Brain microvascular endothelial cell (primary cell): ENCODE data around the gene PLA2G4B.

Experiments used
- DNase-seq: peaks from one replicate; pipeline ENCODE4 v3.0.0-alpha.2; 2020
- H3K27ac ChIP-seq: fragments of 250-450 bp; sonication (Bioruptor Pico); 2 replicates; pipeline ENCODE4 v1.5.1; 2020; ENCODE audit warnings: mild to moderate bottlenecking, moderate library complexity
- H3K27me3 ChIP-seq: fragments of 250-450 bp; sonication (Bioruptor Pico); replicated peaks from 2 replicates; pipeline ENCODE4 v1.5.1; 2020; ENCODE audit warnings: mild to moderate bottlenecking
- H3K36me3 ChIP-seq: fragments of 250-450 bp; sonication (Bioruptor Pico); replicated peaks from 2 replicates; pipeline ENCODE4 v1.5.1; 2020; ENCODE audit warnings: mild to moderate bottlenecking
- H3K4me3 ChIP-seq: 2 replicates; pipeline ENCODE4 v1.5.1; 2011; ENCODE audit warnings: low read depth, mild to moderate bottlenecking, control low read depth, low read length, moderate library complexity
- in situ Hi-C: cut with HindIII; loops from 2 replicates; pipeline ENCODE4 v1.10.0; 2017; ENCODE audit warnings: low sequenced_read_pairs, low pct_ligation_motif_present
- TF ChIP-seq, protein P1 (sequence below): IDR thresholded peaks from 2 replicates; pipeline ENCODE4 v1.5.1; 2011; ENCODE audit warnings: low read depth, mild to moderate bottlenecking, moderate library complexity, low read length, control low read depth, inconsistent platforms; ENCODE audit errors: missing control alignments

PLA2G4B gene

DNA sequence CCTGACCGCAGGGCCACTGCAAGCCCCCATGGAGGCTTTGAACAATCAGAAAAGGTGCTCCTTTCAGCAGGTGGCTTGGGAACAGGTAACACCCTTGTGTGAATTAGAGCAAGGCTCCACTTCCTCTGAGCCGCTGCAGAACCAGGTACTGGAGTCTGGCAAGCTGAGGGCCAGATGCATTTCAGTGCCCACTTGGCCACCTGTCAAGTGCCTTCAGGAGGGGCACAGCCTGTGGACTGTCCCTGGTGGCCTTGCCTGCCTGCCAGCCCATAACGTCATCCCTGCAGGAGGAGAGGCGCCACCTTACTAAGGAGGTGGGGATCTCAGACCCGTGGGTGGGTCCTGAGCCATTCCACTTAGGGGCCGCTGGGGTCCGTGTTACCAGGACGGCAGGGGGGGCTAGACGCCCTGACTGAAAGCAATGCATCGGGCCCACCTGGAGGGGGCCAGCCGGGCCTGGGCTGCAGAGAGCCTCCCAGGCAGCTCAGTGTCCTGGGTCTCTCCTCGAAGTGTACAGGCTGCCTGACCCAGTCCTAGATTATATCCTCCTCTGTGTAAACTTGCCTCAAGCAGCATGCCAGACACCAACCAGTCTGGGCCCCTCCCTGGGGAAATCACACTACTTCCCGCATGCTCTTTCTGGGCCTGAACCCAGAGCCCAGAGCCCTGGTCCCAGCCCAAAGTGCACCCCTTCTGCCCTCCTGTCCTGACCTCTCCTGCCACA, 39.1 kb downstream of the PLA2G4B start:
- H3K27me3 ChIP-seq = no peaks in the 10 kb centered on the region
- DNase-seq = no peak
- in situ Hi-C loops = no loop called here
- no peaks in the 10 kb centered on the region for H3K36me3 ChIP-seq
- no peak overlapping the region for H3K4me3 ChIP-seq
- TF ChIP-seq, protein P1, sequence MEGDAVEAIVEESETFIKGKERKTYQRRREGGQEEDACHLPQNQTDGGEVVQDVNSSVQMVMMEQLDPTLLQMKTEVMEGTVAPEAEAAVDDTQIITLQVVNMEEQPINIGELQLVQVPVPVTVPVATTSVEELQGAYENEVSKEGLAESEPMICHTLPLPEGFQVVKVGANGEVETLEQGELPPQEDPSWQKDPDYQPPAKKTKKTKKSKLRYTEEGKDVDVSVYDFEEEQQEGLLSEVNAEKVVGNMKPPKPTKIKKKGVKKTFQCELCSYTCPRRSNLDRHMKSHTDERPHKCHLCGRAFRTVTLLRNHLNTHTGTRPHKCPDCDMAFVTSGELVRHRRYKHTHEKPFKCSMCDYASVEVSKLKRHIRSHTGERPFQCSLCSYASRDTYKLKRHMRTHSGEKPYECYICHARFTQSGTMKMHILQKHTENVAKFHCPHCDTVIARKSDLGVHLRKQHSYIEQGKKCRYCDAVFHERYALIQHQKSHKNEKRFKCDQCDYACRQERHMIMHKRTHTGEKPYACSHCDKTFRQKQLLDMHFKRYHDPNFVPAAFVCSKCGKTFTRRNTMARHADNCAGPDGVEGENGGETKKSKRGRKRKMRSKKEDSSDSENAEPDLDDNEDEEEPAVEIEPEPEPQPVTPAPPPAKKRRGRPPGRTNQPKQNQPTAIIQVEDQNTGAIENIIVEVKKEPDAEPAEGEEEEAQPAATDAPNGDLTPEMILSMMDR = no peak
- H3K27ac ChIP-seq = no peak overlapping the region

- no peak for DNase-seq
- Histone ChIP-seq H3K27me3 (no peaks in the 10 kb centered on the region), H3K27ac (no peak overlapping the region), H3K4me3 (no peak overlapping the region), H3K36me3 (no peaks in the 10 kb centered on the region)
- TF ChIP-seq, protein P1 = no peak
- in situ Hi-C loops = no loop called here
Measured at GRCh38 chr15:41878355-41878699, 39.7 kb downstream of the PLA2G4B start.

GRCh38 chr15:41879321-41879845, 40.7 kb downstream of the PLA2G4B start:
- H3K36me3 ChIP-seq = no peaks in the 10 kb centered on the region
- in situ Hi-C loops = no loop called here
- no peak overlapping the region for H3K4me3 ChIP-seq

DNA sequence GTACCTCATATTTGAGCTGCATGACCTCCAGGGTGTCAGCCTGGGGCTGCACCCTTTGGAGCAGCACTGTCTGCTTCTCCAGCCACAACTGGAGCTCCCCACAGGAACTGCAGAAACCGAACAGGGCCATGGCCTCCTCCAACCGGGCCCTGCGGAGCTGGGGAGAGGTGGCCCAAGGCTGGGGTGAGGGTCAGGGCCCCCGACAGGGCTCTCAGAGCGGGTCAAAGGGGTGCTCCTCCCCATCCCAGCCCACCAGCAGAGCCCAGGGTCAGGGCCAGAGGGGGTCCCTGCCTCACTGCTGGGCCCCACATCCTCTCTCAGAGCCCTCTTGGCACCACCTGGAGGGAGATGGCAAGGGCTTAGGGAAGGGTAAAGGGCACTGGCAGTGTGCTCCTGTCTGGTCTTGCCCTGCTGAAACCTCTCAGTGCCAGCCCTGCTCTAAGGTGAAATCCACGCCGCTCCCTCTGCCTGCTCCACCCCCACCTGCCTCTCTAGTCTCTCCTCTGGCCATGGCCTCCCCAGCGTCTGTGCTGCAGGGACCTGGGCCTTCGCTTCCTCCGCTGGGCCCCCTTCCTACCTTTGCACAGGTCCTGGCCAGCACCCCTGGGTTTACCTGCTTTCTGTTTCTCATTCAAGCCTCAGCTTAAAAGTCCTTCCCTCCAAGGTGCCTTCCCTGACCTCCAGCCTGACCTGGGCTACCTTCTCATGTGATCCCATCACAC, 41.7 kb downstream of the PLA2G4B start:
- Histone ChIP-seq H3K27me3 (no peaks in the 10 kb centered on the region), H3K4me3 (no peak overlapping the region), H3K27ac (no peak overlapping the region), H3K36me3 (no peaks in the 10 kb centered on the region)
- in situ Hi-C loops = no loop called here
- no peak for DNase-seq
- TF ChIP-seq, protein P1 = no peak

More at GRCh38 chr15:41879321-41879845, 40.7 kb downstream of the PLA2G4B start:
- no peak for DNase-seq
- Histone ChIP-seq H3K27ac (no peak overlapping the region), H3K27me3 (no peaks in the 10 kb centered on the region)
- TF ChIP-seq, protein P1 = no peak

GRCh38 chr15:41881086-41881485, 42.4 kb downstream of the PLA2G4B start:
- H3K36me3 ChIP-seq = no peaks in the 10 kb centered on the region
- no peaks in the 10 kb centered on the region for H3K27me3 ChIP-seq
- H3K4me3 ChIP-seq = no peak overlapping the region
- DNase-seq = no peak
- TF ChIP-seq, protein P1 = no peak
- in situ Hi-C loops = no loop called here
- H3K27ac ChIP-seq = no peak overlapping the region
